A549 (cell line): ENCODE results near the gene CPLX1.

Experiments
- BHLHE40 ChIP-seq: IDR thresholded peaks from 2 replicates; pipeline ENCODE4 v1.6.1; 2012; ENCODE audit warnings: low read depth, low read length, inconsistent platforms
- CTCF ChIP-seq: fragments of >200 bp; sonication (Bioruptor Twin); formaldehyde crosslinking; IDR thresholded peaks from 3 replicates; pipeline ENCODE4 v1.5.1; 2016
- ESRRA ChIP-seq: fragments of 150-350 bp; IDR thresholded peaks from 2 replicates; pipeline ENCODE4 v1.6.1; 2014; ENCODE audit warnings: mild to moderate bottlenecking, low read length, borderline replicate concordance
- JUNB ChIP-seq: fragments of >200 bp; sonication (Bioruptor Twin); formaldehyde crosslinking; IDR thresholded peaks from 2 replicates; pipeline ENCODE4 v1.6.1; 2016
- MAFK ChIP-seq: fragments of 450-650 bp; IDR thresholded peaks from 2 replicates; pipeline ENCODE4 v1.6.1; 2014; ENCODE audit not compliant: partially characterized antibody
- MAZ ChIP-seq: fragments of 150-350 bp; IDR thresholded peaks from 2 replicates; pipeline ENCODE4 v1.6.1; 2014; ENCODE audit warnings: antibody characterized with exemption, low read depth, low read length, borderline replicate concordance
- RAD21 ChIP-seq, 2 experiments: fragments of >200 bp in 1 of 2; sonication (Bioruptor Twin) in 1 of 2; formaldehyde crosslinking in 1 of 2; IDR thresholded peaks in 1 of 2; conservative IDR thresholded peaks in 1 of 2; 2 replicates in 1 of 2; 3 replicates in 1 of 2; pipeline ENCODE4 v1.6.1; 2012 to 2018; ENCODE audit warnings: inconsistent platforms in 1 of 2
- REST ChIP-seq: fragments of 200-600 bp; sonication (generic); IDR thresholded peaks from 2 replicates; pipeline ENCODE4 v1.6.1; 2016; ENCODE audit warnings: antibody characterized with exemption, mild to moderate bottlenecking, moderate library complexity
- USF2 ChIP-seq: fragments of 450-650 bp; IDR thresholded peaks from 2 replicates; pipeline ENCODE4 v1.6.1; 2014; ENCODE audit warnings: antibody characterized with exemption

GRCh38 chr4:808860-809570 is 16.9 kb downstream of the CPLX1 start:
- TF ChIP-seq CTCF = no peak
- TF ChIP-seq MAFK = no peak
- no peak for TF ChIP-seq MAZ
- no peak for TF ChIP-seq REST
- no peak for TF ChIP-seq RAD21 (conservative IDR thresholded peaks at IDR 0.05 in 1 of 2, IDR thresholded peaks at IDR 0.05 in 1 of 2)
- TF ChIP-seq USF2 = no peak
- TF ChIP-seq BHLHE40 = no peak
- TF ChIP-seq ESRRA = no peak
- no peak for TF ChIP-seq JUNB
